ENCODE measurements around the gene NPTN. TPM values are rescaled to one million over a fixed set of nuclear protein-coding genes. Genes with fewer than 3 reads are reported as not detected.

NPTN gene
- total RNA-seq, 1 donor from 2014 or later, result 227 TPM

- no peaks in the 10 kb centered on the region for H3K27me3 ChIP-seq (ENCODE audit: low read depth)
- DNase-seq, result no peak
- H3K9me3 ChIP-seq (replicated peaks), result no peaks in the 10 kb centered on the region
- intact Hi-C loops (cut with micrococcal nuclease), result no loop called here
- H3K27ac ChIP-seq (replicated peaks), result no peak overlapping the region
- peaks cover 30% of the 10 kb centered on the region for H3K4me1 ChIP-seq
- no peak for TF ChIP-seq CTCF (IDR thresholded peaks at IDR 0.05; ENCODE audit: borderline replicate concordance)
- no peak overlapping the region for H3K4me3 ChIP-seq
- peaks cover 79% of the 10 kb centered on the region for H3K36me3 ChIP-seq
Observed at GRCh38 chr15:73569361-73569760, 63.8 kb downstream of the NPTN start.

GRCh38 chr15:73568564-73569280, 64.5 kb downstream of the NPTN start:
- TF ChIP-seq CTCF (IDR thresholded peaks at IDR 0.05; ENCODE audit: borderline replicate concordance), result no peak
- Histone ChIP-seq H3K4me3 (no peak overlapping the region), H3K4me1 (peaks cover 28% of the 10 kb centered on the region), H3K27ac (replicated peaks) (no peak overlapping the region), H3K9me3 (replicated peaks) (no peaks in the 10 kb centered on the region), H3K36me3 (peaks cover 83% of the 10 kb centered on the region), H3K27me3 (ENCODE audit: low read depth) (no peaks in the 10 kb centered on the region)
- no peak for DNase-seq
- intact Hi-C loops (cut with micrococcal nuclease), result no loop called here

- intact Hi-C loops (cut with micrococcal nuclease), result no loop called here
- no peak overlapping the region for H3K4me3 ChIP-seq
- no peaks in the 10 kb centered on the region for H3K27me3 ChIP-seq (ENCODE audit: low read depth)
- no peak overlapping the region for H3K27ac ChIP-seq (replicated peaks)
- peaks cover 88% of the 10 kb centered on the region for H3K36me3 ChIP-seq
- no peaks in the 10 kb centered on the region for H3K9me3 ChIP-seq (replicated peaks)
- DNase-seq, result no peak
- TF ChIP-seq CTCF (IDR thresholded peaks at IDR 0.05; ENCODE audit: borderline replicate concordance), result no peak
- peaks cover 13% of the 10 kb centered on the region for H3K4me1 ChIP-seq
Observed at GRCh38 chr15:73567020-73567419, 66.2 kb downstream of the NPTN start.

GRCh38 chr15:73564255-73564654, 68.9 kb downstream of the NPTN start:
- H3K36me3 ChIP-seq, result peaks cover 83% of the 10 kb centered on the region
- H3K27ac ChIP-seq (replicated peaks), result no peak overlapping the region
- intact Hi-C loops (cut with micrococcal nuclease), result loop anchor here (5.0 kb wide), 1 partner anchor 73 kb away; no protein-coding TSS in a partner anchor

GRCh38 chr15:73560501-73561117, 72.6 kb downstream of the NPTN start:
- no peak overlapping the region for H3K27ac ChIP-seq (replicated peaks)
- no peak for DNase-seq
- peak; percentile 66 for TF ChIP-seq CTCF (IDR thresholded peaks at IDR 0.05; ENCODE audit: borderline replicate concordance)
- no peaks in the 10 kb centered on the region for H3K9me3 ChIP-seq (replicated peaks)
- peaks cover 86% of the 10 kb centered on the region for H3K36me3 ChIP-seq
- intact Hi-C loops (cut with micrococcal nuclease), result loop anchor here (5.0 kb wide), 1 partner anchor 77 kb away; no protein-coding TSS in a partner anchor
- no peaks in the 10 kb centered on the region for H3K27me3 ChIP-seq (ENCODE audit: low read depth)
- H3K4me3 ChIP-seq, result no peak overlapping the region
- peaks cover 13% of the 10 kb centered on the region for H3K4me1 ChIP-seq

More at GRCh38 chr15:73564255-73564654, 68.9 kb downstream of the NPTN start:
- H3K27me3 ChIP-seq (ENCODE audit: low read depth), result no peaks in the 10 kb centered on the region
- H3K4me3 ChIP-seq, result no peak overlapping the region
- no peak for DNase-seq
- H3K4me1 ChIP-seq, result peaks cover 13% of the 10 kb centered on the region
- no peaks in the 10 kb centered on the region for H3K9me3 ChIP-seq (replicated peaks)
- TF ChIP-seq CTCF (IDR thresholded peaks at IDR 0.05; ENCODE audit: borderline replicate concordance), result no peak
